Spleen (tissue), 11 donors: ENCODE results near the gene GABBR2. TPM values are rescaled to one million over a fixed set of nuclear protein-coding genes. Genes with fewer than 3 reads are reported as not detected.

Experiments
- DNase-seq: peaks from one replicate; pipeline ENCODE4 v3.0.0-alpha.2; 2020
- H3K27ac ChIP-seq, 8 donors: fragments of 200-600 bp; sonication (generic) in 7 of 8; 1 replicate in 4 of 8; 2 replicates in 4 of 8; pipeline versions ENCODE4 v1.5.0 to v1.8.0; 2016 to 2021; ENCODE audit warnings: inconsistent platforms in 4 of 8, mild to moderate bottlenecking in 4 of 8, moderate library complexity in 1 of 8
- H3K27me3 ChIP-seq, 7 donors: fragments of 200-600 bp; sonication (generic) in 6 of 7; replicated peaks in 1 of 7; 1 replicate in 4 of 7; 2 replicates in 3 of 7; pipeline versions ENCODE4 v1.5.0 to v1.8.0; 2016 to 2021; ENCODE audit warnings: inconsistent platforms in 3 of 7, mild to moderate bottlenecking in 1 of 7
- H3K36me3 ChIP-seq, 6 donors: fragments of 200-600 bp; sonication (generic) in 5 of 6; 1 replicate in 4 of 6; 2 replicates in 2 of 6; pipeline versions ENCODE4 v1.5.0 to v1.8.0; 2016 to 2021; ENCODE audit warnings: inconsistent platforms in 2 of 6
- H3K4me1 ChIP-seq, 6 donors: fragments of 200-600 bp; sonication (generic) in 5 of 6; 1 replicate in 3 of 6; 2 replicates in 3 of 6; pipeline versions ENCODE4 v1.5.0 to v1.8.0; 2016 to 2021; ENCODE audit warnings: inconsistent platforms in 3 of 6
- H3K4me3 ChIP-seq, 8 donors: fragments of 200-600 bp; sonication (generic) in 7 of 8; 1 replicate in 4 of 8; 2 replicates in 4 of 8; pipeline versions ENCODE4 v1.5.0 to v1.8.0; 2016 to 2021; ENCODE audit warnings: inconsistent platforms in 4 of 8, mild to moderate bottlenecking in 4 of 8, moderate library complexity in 2 of 8
- H3K9me3 ChIP-seq, 8 donors: fragments of 200-600 bp; sonication (generic) in 7 of 8; 1 replicate in 4 of 8; 2 replicates in 4 of 8; pipeline versions ENCODE4 v1.5.0 to v1.8.0; 2016 to 2021; ENCODE audit warnings: inconsistent platforms in 4 of 8
- POLR2A ChIP-seq, 3 donors: fragments of 450-650 bp; IDR thresholded peaks; one replicate each; pipeline ENCODE4 v1.5.1; 2017; ENCODE audit warnings: antibody characterized with exemption in 3 of 3, mild to moderate bottlenecking in 1 of 3
- POLR2AphosphoS5 ChIP-seq, 3 donors: sonication (generic); formaldehyde crosslinking; IDR thresholded peaks; one replicate each; pipeline ENCODE4 v1.5.1; 2017; ENCODE audit warnings: antibody characterized with exemption in 3 of 3
- WGBS, 5 donors: extraction: QIAGEN DNeasy Blood & Tissue Kit in 3 of 5; methylation state at CpG; one replicate each; pipeline versions ENCODE4 v1.1.5 to v1.1.7; 2013 to 2018; 5-methylcytosine and 5-hydroxymethylcytosine counted together
- intact Hi-C: fragments of 100-400 bp; cut with DNase I; formaldehyde crosslinking; loops from one replicate; pipeline ENCODE4 v1.15.0; 2023; ENCODE audit warnings: low total_unique reads
- polyA plus RNA-seq, 3 donors: library from polyadenylated mRNA; stranded (reverse); fragments of 200-250 nt; gene quantifications; one replicate each; pipeline ENCODE4 v1.2.1, GENCODE V29; 2013
- total RNA-seq, 7 donors: library from RNA; depleted of rRNA in 3 of 7; stranded (reverse); fragments of >200 nt in 3 of 7; fragmentation: NEBNext Ultra II Directional in 4 of 7; extraction: Animal tissue kit (Norgen Biotek cat#: 25700) in 4 of 7; gene quantifications; one replicate each; pipeline versions ENCODE4 v1.1.0 to v1.2.1, GENCODE V29; 2016 to 2021
- TF ChIP-seq, protein P1 (sequence below), 11 experiments: fragments of 200-600 bp in 7 of 11; fragments of 450-650 bp in 4 of 11; sonication (generic) in 4 of 11; IDR thresholded peaks in 8 of 11; conservative IDR thresholded peaks in 3 of 11; 1 replicate in 7 of 11; 2 replicates in 4 of 11; pipeline versions ENCODE4 v1.4.0 to v1.8.0; 2016 to 2021; ENCODE audit warnings: antibody characterized with exemption in 11 of 11, inconsistent platforms in 4 of 11, mild to moderate bottlenecking in 1 of 11
- donor health status: healthy with polysubstance abuse.
- donor health status: DM: no; HTN: no; CAD: no; lungs with moderate emphysema.
- donor health status: DM: no; HTN: no; CAD: no.
- donor health status: Bipolar disorder and iron deficiency.
- donor health status: healthy.
- donor health status: DM: no; HTN: no; CAD: no.
- donor health status: DM: yes; HTN: yes; CAD: no.

Gene GABBR2
- total and polyA plus RNA-seq, 10 donors, result 0.03 to 0.32 (median 0.07) TPM; not detected in 7

DNA sequence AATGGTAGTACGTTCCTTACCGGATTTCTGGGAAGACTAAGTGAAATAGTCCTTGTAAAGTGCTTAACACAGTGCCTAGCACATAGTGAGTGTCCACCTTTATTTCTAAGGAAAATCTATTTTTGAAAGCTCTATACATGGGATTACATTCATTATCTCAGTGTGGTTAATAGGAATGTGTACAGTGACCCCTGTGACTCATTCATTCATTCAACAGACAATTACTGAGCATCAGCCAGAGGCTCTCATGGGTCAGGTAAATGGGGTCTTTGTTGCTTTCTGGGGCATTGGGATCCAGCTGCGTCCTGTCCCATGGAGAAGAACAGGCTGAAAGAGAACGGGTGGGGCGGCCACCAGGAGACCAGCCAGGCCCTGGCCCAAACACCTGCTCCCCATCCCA lies 227.1 kb downstream of the GABBR2 start:
- H3K27ac ChIP-seq, result no peak overlapping the region
- no peaks in the 10 kb centered on the region for H3K36me3 ChIP-seq
- TF ChIP-seq POLR2AphosphoS5 (IDR thresholded peaks at IDR 0.05), result no peak
- TF ChIP-seq, protein P1, sequence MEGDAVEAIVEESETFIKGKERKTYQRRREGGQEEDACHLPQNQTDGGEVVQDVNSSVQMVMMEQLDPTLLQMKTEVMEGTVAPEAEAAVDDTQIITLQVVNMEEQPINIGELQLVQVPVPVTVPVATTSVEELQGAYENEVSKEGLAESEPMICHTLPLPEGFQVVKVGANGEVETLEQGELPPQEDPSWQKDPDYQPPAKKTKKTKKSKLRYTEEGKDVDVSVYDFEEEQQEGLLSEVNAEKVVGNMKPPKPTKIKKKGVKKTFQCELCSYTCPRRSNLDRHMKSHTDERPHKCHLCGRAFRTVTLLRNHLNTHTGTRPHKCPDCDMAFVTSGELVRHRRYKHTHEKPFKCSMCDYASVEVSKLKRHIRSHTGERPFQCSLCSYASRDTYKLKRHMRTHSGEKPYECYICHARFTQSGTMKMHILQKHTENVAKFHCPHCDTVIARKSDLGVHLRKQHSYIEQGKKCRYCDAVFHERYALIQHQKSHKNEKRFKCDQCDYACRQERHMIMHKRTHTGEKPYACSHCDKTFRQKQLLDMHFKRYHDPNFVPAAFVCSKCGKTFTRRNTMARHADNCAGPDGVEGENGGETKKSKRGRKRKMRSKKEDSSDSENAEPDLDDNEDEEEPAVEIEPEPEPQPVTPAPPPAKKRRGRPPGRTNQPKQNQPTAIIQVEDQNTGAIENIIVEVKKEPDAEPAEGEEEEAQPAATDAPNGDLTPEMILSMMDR (IDR thresholded peaks at IDR 0.05 in 8 of 11, conservative IDR thresholded peaks at IDR 0.05 in 3 of 11), result no peak
- TF ChIP-seq POLR2A (IDR thresholded peaks at IDR 0.05), result no peak
- intact Hi-C loops, result no loop called here
- H3K4me1 ChIP-seq, result no peaks in the 10 kb centered on the region
- DNase-seq, result no peak
- H3K9me3 ChIP-seq, result no peaks in the 10 kb centered on the region
- 52 to 78% (median 63%) methylated on average over 4 to 5 of the region's 5 CpGs for WGBS, 5 donors
- peaks cover 0 to 55% (median 0%) of the 10 kb centered on the region in 7 donors for H3K27me3 ChIP-seq
- H3K4me3 ChIP-seq, result no peak overlapping the region

DNA sequence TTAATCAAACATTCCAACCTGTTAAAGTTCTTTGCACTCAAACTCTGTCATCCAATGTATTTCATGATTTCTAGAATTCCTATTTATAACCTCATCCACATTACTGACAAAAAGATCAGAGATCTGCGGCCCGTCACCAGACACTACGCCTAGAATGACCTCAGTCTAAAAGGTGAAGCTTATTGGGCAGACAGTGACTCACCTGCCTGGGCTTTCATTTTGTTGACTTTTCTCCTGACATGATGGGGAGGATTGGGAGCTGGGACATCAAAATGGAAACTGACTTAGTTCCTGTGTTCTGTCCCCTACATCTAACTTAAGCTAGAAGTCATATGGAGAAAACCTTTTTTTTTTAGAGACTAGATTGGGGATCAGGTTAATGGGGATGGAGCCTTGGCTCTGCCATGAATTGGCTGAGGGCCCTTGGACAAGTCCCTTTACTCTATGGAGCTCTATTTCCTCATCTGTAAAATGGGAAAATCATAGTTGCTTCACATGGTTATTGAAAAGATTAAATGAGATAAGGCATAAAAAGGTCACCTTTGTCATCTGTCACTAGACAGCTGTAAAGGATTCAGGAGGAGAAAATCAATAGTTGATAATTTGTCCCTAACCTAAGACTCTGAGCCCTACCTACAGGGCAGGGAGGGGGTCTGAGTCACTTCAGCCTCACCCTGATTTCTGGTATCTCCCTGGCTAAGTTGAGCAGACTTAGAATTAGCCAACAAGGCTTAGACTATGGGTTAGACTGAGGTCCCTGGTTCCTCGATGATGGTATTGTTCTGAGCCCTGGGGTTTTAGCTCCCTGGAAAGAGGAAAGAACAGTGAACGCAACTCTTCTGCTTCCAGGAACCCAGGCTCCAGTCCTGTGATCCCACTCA lies 228.5 kb downstream of the GABBR2 start:
- 88 to 93% (median 90%) methylated on average over 5 of the region's 5 CpGs for WGBS, 5 donors
- DNase-seq, result no peak
- Histone ChIP-seq H3K27me3 (peaks cover 0 to 54% (median 0%) of the 10 kb centered on the region in 7 donors), H3K4me3 (no peak overlapping the region), H3K27ac (no peak overlapping the region), H3K36me3 (no peaks in the 10 kb centered on the region), H3K4me1 (no peaks in the 10 kb centered on the region), H3K9me3 (no peaks in the 10 kb centered on the region)
- intact Hi-C loops, result no loop called here
- TF ChIP-seq POLR2AphosphoS5 (IDR thresholded peaks at IDR 0.05) (no peak), POLR2A (IDR thresholded peaks at IDR 0.05) (no peak)
- TF ChIP-seq, protein P1 (IDR thresholded peaks at IDR 0.05 in 8 of 11, conservative IDR thresholded peaks at IDR 0.05 in 3 of 11), result no peak

DNA sequence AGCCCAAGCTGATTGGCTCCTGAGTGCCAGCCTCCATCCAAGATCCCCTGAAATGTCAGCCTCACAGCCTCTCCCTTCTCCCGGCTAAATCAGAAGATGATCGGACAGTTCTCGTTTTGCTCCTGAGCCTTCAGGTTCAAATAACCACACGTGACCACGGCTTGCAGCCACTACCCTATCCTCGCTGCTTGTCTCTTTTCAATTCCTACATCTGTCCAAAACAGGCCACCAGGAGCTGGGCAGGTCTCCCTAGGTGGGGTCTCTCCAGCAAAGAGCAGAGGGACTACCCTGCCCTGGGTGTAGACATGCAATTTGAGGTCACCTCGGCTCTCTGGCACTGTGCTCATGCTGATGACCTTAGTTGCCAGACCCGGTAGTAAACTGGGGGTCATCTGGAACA lies 229.3 kb downstream of the GABBR2 start:
- intact Hi-C loops, result no loop called here
- Histone ChIP-seq H3K36me3 (no peaks in the 10 kb centered on the region), H3K4me3 (no peak overlapping the region), H3K4me1 (no peaks in the 10 kb centered on the region), H3K9me3 (no peaks in the 10 kb centered on the region), H3K27me3 (peaks cover 0 to 46% (median 0%) of the 10 kb centered on the region in 7 donors), H3K27ac (no peak overlapping the region)
- no peak for DNase-seq
- 70 to 86% (median 82%) methylated on average over 8 of the region's 8 CpGs for WGBS, 5 donors
- TF ChIP-seq, protein P1 (IDR thresholded peaks at IDR 0.05 in 8 of 11, conservative IDR thresholded peaks at IDR 0.05 in 3 of 11), result no peak
- TF ChIP-seq POLR2AphosphoS5 (IDR thresholded peaks at IDR 0.05) (no peak), POLR2A (IDR thresholded peaks at IDR 0.05) (no peak)

DNA sequence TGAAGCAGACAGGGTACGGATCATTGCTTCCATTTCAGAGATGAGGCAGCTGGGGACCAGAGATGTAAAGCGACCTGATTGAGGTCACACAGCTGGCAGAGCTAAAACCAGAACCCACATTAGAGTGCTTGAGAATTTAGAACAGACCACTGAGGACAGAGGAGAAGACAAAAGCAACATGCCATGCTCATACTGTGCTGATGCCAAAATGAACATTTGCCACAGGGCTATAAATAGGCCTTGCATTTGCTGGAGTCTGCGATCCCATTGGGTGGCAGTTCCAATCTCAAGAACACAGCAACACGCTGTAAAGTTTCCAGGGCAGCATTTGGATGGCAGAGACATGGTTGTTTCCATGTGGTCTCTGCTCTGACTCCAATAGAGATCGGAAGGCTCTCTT lies 230.9 kb downstream of the GABBR2 start:
- Histone ChIP-seq H3K27ac (no peak overlapping the region), H3K9me3 (no peaks in the 10 kb centered on the region), H3K27me3 (peaks cover 0 to 31% (median 0%) of the 10 kb centered on the region in 7 donors), H3K36me3 (no peaks in the 10 kb centered on the region), H3K4me1 (no peaks in the 10 kb centered on the region), H3K4me3 (no peak overlapping the region)
- TF ChIP-seq POLR2A (IDR thresholded peaks at IDR 0.05), result no peak
- intact Hi-C loops, result no loop called here
- 74 to 90% (median 84%) methylated on average over 5 of the region's 5 CpGs for WGBS, 5 donors
- DNase-seq, result no peak
